Heart left ventricle (tissue), 13 donors: Measurements from ENCODE around the gene CCDC34.

Experiments
- POLR2A ChIP-seq, 2 donors: fragments of 450-650 bp; IDR thresholded peaks; one replicate each; pipeline ENCODE4 v1.6.1; 2017; ENCODE audit warnings: antibody characterized with exemption in 2 of 2, mild to moderate bottlenecking in 2 of 2, moderate library complexity in 2 of 2
- TF ChIP-seq, protein P1 (sequence below), 12 donors: fragments of 200-600 bp; sonication (generic) in 4 of 12; IDR thresholded peaks; one replicate each; pipeline versions ENCODE4 v1.5.0 to v1.8.0; 2018 to 2022; ENCODE audit warnings: antibody characterized with exemption in 12 of 12, mild to moderate bottlenecking in 5 of 12
- donor health status: ischemic (EF 13 %, LVEDD 7.1; RV severe dilation, severe dysfunction).
- donor health status: DM: no; HTN: yes; CAD: no.
- donor health status: DM: no; HTN: no; CAD: no.
- donor health status: ischemic (EF 25% LVEDD 6.9; RV normal size, moderate dysfunction).
- donor health status: ischemic (EF 25% LVEDD 5.7; RV mildly dilated, moderate dysfunction).
- donor health status: ischemic (EF 35%, LVEDD 5.7; RV mildly dilated, moderate dysfunction).
- donor health status: nonischemic (EF 11% LVEDD 7.7; RV severe dilation, severe dysfunction).
- donor health status: DM: yes; HTN: yes; CAD: no.
- donor health status: PGD.
- donor health status: ischemic (EF 29% LVEDD 5.4; RV normal size, mild dysfunction).
- donor health status: nonischemic (EF 23%, LVEDD 6.1; RV moderate dilation, normal function).

GRCh38 chr11:27375370-27375769, 12.4 kb upstream of the CCDC34 start:
- TF ChIP-seq, protein P1, sequence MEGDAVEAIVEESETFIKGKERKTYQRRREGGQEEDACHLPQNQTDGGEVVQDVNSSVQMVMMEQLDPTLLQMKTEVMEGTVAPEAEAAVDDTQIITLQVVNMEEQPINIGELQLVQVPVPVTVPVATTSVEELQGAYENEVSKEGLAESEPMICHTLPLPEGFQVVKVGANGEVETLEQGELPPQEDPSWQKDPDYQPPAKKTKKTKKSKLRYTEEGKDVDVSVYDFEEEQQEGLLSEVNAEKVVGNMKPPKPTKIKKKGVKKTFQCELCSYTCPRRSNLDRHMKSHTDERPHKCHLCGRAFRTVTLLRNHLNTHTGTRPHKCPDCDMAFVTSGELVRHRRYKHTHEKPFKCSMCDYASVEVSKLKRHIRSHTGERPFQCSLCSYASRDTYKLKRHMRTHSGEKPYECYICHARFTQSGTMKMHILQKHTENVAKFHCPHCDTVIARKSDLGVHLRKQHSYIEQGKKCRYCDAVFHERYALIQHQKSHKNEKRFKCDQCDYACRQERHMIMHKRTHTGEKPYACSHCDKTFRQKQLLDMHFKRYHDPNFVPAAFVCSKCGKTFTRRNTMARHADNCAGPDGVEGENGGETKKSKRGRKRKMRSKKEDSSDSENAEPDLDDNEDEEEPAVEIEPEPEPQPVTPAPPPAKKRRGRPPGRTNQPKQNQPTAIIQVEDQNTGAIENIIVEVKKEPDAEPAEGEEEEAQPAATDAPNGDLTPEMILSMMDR (IDR thresholded peaks at IDR 0.05): no peak
- TF ChIP-seq POLR2A (IDR thresholded peaks at IDR 0.05): no peak
